Right lobe of liver (tissue), 6 donors: ENCODE measurements around the gene POP5. TPM values are rescaled to one million over a fixed set of nuclear protein-coding genes. Genes with fewer than 3 reads are reported as not detected.

Experiments used
- ATAC-seq, 4 donors: fragments of 200-7000 bp; cut with Tn5 transposase; one replicate each; pipeline ENCODE4 v1.9.1; 2020; ENCODE audit warnings: mild to moderate bottlenecking in 4 of 4, moderate library complexity in 4 of 4
- DNase-seq, 3 donors: peaks; one replicate each; pipeline ENCODE4 v3.0.0-alpha.2; 2020
- H3K27ac ChIP-seq, 3 donors: fragments of 200-600 bp; one replicate each; pipeline ENCODE4 v1.8.0; 2022
- H3K27me3 ChIP-seq, 2 donors: fragments of 200-600 bp; one replicate each; pipeline ENCODE4 v1.8.0; 2022
- H3K36me3 ChIP-seq, 4 donors: fragments of 200-600 bp; sonication (generic) in 1 of 4; one replicate each; pipeline versions ENCODE4 v1.5.1 to v1.8.0; 2017 to 2022; ENCODE audit warnings: control low read depth in 1 of 4
- H3K4me1 ChIP-seq, 4 donors: fragments of 200-600 bp; sonication (generic) in 1 of 4; one replicate each; pipeline versions ENCODE4 v1.5.1 to v1.8.0; 2017 to 2022; ENCODE audit warnings: control low read depth in 1 of 4
- H3K4me3 ChIP-seq, 3 donors: fragments of 200-600 bp; one replicate each; pipeline ENCODE4 v1.8.0; 2022
- H3K9me3 ChIP-seq, 4 donors: fragments of 200-600 bp; sonication (generic) in 1 of 4; one replicate each; pipeline versions ENCODE4 v1.5.1 to v1.8.0; 2017 to 2022; ENCODE audit warnings: control low read depth in 1 of 4
- POLR2A ChIP-seq: fragments of 450-650 bp; IDR thresholded peaks from one replicate; pipeline ENCODE4 v1.6.1; 2017; ENCODE audit warnings: antibody characterized with exemption, mild to moderate bottlenecking
- WGBS: methylation state at CpG from one replicate; pipeline ENCODE4 v1.1.6; 2018; ENCODE audit warnings: low coverage, low lambda C conversion rate; ENCODE audit not compliant: insufficient coverage; ENCODE audit errors: missing lambda C conversion rate; 5-methylcytosine and 5-hydroxymethylcytosine counted together
- intact Hi-C, 2 donors: fragments of 100-400 bp; cut with DNase I; formaldehyde crosslinking; loops; one replicate each; pipeline versions ENCODE4 v1.11.2 to v1.14.1; 2022
- total RNA-seq, 6 experiments: library from RNA; depleted of rRNA in 2 of 6; stranded (reverse); fragments of >200 nt in 2 of 6; fragmentation: NEBNext Ultra II Directional in 3 of 6; extraction: Animal tissue kit (Norgen Biotek cat#: 25700) in 3 of 6; gene quantifications; one replicate each; pipeline versions ENCODE4 v1.1.0 to v1.2.4, GENCODE V29; 2016 to 2023
- TF ChIP-seq, protein P1 (sequence below), 4 donors: fragments of 200-600 bp in 3 of 4; fragments of 450-650 bp in 1 of 4; IDR thresholded peaks; one replicate each; pipeline versions ENCODE4 v1.5.1 to v1.8.0; 2016 to 2022; ENCODE audit warnings: antibody characterized with exemption in 4 of 4, mild to moderate bottlenecking in 2 of 4
- donor health status: DM: no; HTN: yes; CAD: no.
- donor health status: DM: no; HTN: no; CAD: no.
- donor health status: DM: no; HTN: no; CAD: no.
- donor health status: DM: no; HTN: yes; CAD: no.
- donor health status: DM: no; HTN: yes; CAD: no.

POP5 gene
- total RNA-seq, 6 experiments from 2014 or later = 14.2 to 29.2 (median 23.0) TPM

GRCh38 chr12:120554678-120555077 lies 26.5 kb downstream of the POP5 start:
- Histone ChIP-seq H3K9me3 (no peaks in the 10 kb centered on the region), H3K4me1 (peaks cover 0 to 19% (median 11%) of the 10 kb centered on the region in 4 donors), H3K4me3 (no peak overlapping the region), H3K27me3 (no peaks in the 10 kb centered on the region), H3K36me3 (peaks cover 12 to 63% (median 40%) of the 10 kb centered on the region in 4 donors), H3K27ac (no peak overlapping the region)
- TF ChIP-seq POLR2A = no peak
- TF ChIP-seq, protein P1, sequence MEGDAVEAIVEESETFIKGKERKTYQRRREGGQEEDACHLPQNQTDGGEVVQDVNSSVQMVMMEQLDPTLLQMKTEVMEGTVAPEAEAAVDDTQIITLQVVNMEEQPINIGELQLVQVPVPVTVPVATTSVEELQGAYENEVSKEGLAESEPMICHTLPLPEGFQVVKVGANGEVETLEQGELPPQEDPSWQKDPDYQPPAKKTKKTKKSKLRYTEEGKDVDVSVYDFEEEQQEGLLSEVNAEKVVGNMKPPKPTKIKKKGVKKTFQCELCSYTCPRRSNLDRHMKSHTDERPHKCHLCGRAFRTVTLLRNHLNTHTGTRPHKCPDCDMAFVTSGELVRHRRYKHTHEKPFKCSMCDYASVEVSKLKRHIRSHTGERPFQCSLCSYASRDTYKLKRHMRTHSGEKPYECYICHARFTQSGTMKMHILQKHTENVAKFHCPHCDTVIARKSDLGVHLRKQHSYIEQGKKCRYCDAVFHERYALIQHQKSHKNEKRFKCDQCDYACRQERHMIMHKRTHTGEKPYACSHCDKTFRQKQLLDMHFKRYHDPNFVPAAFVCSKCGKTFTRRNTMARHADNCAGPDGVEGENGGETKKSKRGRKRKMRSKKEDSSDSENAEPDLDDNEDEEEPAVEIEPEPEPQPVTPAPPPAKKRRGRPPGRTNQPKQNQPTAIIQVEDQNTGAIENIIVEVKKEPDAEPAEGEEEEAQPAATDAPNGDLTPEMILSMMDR (IDR thresholded peaks at IDR 0.05) = no peak
- ATAC-seq = no peak
- intact Hi-C loops = no loop called here
- no peak for DNase-seq
- WGBS = 100% methylated on average over 1 of the region's 1 CpG

GRCh38 chr12:120546050-120546386 lies 35.2 kb downstream of the POP5 start:
- 79% methylated on average over 3 of the region's 3 CpGs for WGBS
- no peak for ATAC-seq

GRCh38 chr12:120544691-120545090 lies 36.5 kb downstream of the POP5 start:
- Histone ChIP-seq H3K4me1 (peaks cover under 1 to 42% (median 21%) of the 10 kb centered on the region in 4 donors), H3K27me3 (no peaks in the 10 kb centered on the region), H3K27ac (no peak overlapping the region), H3K36me3 (peaks cover 10 to 33% (median 16%) of the 10 kb centered on the region in 4 donors), H3K4me3 (no peak overlapping the region), H3K9me3 (no peaks in the 10 kb centered on the region)
- intact Hi-C loops = no loop called here
- no peak for ATAC-seq
- 79% methylated on average over 3 of the region's 3 CpGs for WGBS
- TF ChIP-seq, protein P1 (IDR thresholded peaks at IDR 0.05) = no peak
- no peak for TF ChIP-seq POLR2A
- no peak for DNase-seq

More at GRCh38 chr12:120546050-120546386, 35.2 kb downstream of the POP5 start:
- no peak for DNase-seq
- Histone ChIP-seq H3K4me1 (peaks cover 0 to 44% (median 22%) of the 10 kb centered on the region in 4 donors), H3K27me3 (no peaks in the 10 kb centered on the region), H3K27ac (no peak overlapping the region), H3K4me3 (no peak overlapping the region), H3K36me3 (peaks cover 10 to 33% (median 16%) of the 10 kb centered on the region in 4 donors), H3K9me3 (no peaks in the 10 kb centered on the region)
- TF ChIP-seq POLR2A = no peak
- TF ChIP-seq, protein P1 (IDR thresholded peaks at IDR 0.05) = no peak
- intact Hi-C loops = no loop called here

- no peak overlapping the region for H3K4me3 ChIP-seq
- no peaks in the 10 kb centered on the region for H3K27me3 ChIP-seq
- intact Hi-C loops = no loop called here
- peaks cover 2 to 59% (median 27%) of the 10 kb centered on the region in 4 donors for H3K4me1 ChIP-seq
- no peak for ATAC-seq
- no peak for DNase-seq
- H3K36me3 ChIP-seq = peaks cover 8 to 11% (median 9%) of the 10 kb centered on the region in 4 donors
- no peaks in the 10 kb centered on the region for H3K9me3 ChIP-seq
- TF ChIP-seq POLR2A = no peak
- TF ChIP-seq, protein P1 (IDR thresholded peaks at IDR 0.05) = no peak
- 78% methylated on average over 2 of the region's 5 CpGs for WGBS
- no peak overlapping the region for H3K27ac ChIP-seq
Measured at GRCh38 chr12:120542166-120542565, 39.0 kb downstream of the POP5 start.

- no peak overlapping the region for H3K4me3 ChIP-seq
- H3K36me3 ChIP-seq = no peaks in the 10 kb centered on the region
- intact Hi-C loops = no loop called here
- TF ChIP-seq POLR2A = no peak
- TF ChIP-seq, protein P1 (IDR thresholded peaks at IDR 0.05) = no peak
- H3K4me1 ChIP-seq = peaks cover under 1 to 69% (median 32%) of the 10 kb centered on the region in 4 donors
- 7% methylated on average over 3 of the region's 3 CpGs for WGBS
- DNase-seq (no peak), ATAC-seq (peak in 2 of 4 donors; percentile 5 to 35)
- H3K9me3 ChIP-seq = no peaks in the 10 kb centered on the region
- H3K27ac ChIP-seq = peak overlapping the region; percentile 23 to 93 (median 46)
- H3K27me3 ChIP-seq = no peaks in the 10 kb centered on the region
Measured at GRCh38 chr12:120540445-120540844, 40.8 kb downstream of the POP5 start.
